Loucy (cell line): Measurements from ENCODE around the gene ANXA6.

Experiments
- H2AFZ ChIP-seq: fragments of 200-600 bp; sonication (generic); 2 replicates; pipeline ENCODE4 v1.6.0; 2016; ENCODE audit warnings: antibody characterized with exemption, mild to moderate bottlenecking, low read length, moderate library complexity
- H3F3A ChIP-seq: fragments of 200-600 bp; 2 replicates; pipeline ENCODE4 v1.6.0; 2016; ENCODE audit warnings: antibody characterized with exemption, low read depth, mild to moderate bottlenecking
- H3K27me3 ChIP-seq: fragments of 200-600 bp; sonication (generic); 2 replicates; pipeline ENCODE4 v1.6.1; 2014; ENCODE audit warnings: low read length, mild to moderate bottlenecking; ENCODE audit not compliant: insufficient read depth, poor library complexity, severe bottlenecking
- H3K36me3 ChIP-seq: fragments of 200-600 bp; sonication (generic); 2 replicates; pipeline ENCODE4 v1.6.1; 2016; ENCODE audit warnings: low read length; ENCODE audit not compliant: insufficient read depth
- H3K4me1 ChIP-seq: fragments of 200-600 bp; sonication (generic); 2 replicates; pipeline ENCODE4 v1.5.1; 2014; ENCODE audit warnings: low read length, mild to moderate bottlenecking; ENCODE audit not compliant: insufficient read depth, poor library complexity, severe bottlenecking
- H3K4me2 ChIP-seq: fragments of 200-600 bp; sonication (generic); 2 replicates; pipeline ENCODE4 v1.6.0; 2014; ENCODE audit warnings: antibody characterized with exemption, low read length, low read depth, mild to moderate bottlenecking; ENCODE audit not compliant: poor library complexity, severe bottlenecking
- H3K4me3 ChIP-seq: fragments of 200-600 bp; sonication (generic); 2 replicates; pipeline ENCODE4 v1.5.1; 2014; ENCODE audit warnings: low read length, mild to moderate bottlenecking, mixed read lengths; ENCODE audit not compliant: poor library complexity, severe bottlenecking
- H3K79me2 ChIP-seq: fragments of 200-600 bp; sonication (generic); 2 replicates; pipeline ENCODE4 v1.6.1; 2014; ENCODE audit warnings: low read length; ENCODE audit not compliant: insufficient read depth
- H3K9ac ChIP-seq: fragments of 200-600 bp; sonication (generic); 2 replicates; pipeline ENCODE4 v1.6.0; 2014; ENCODE audit warnings: mild to moderate bottlenecking, low read depth, low read length, moderate library complexity; ENCODE audit not compliant: poor library complexity, severe bottlenecking
- H3K9me2 ChIP-seq: fragments of 200-600 bp; sonication (generic); replicated peaks from 2 replicates; pipeline ENCODE4 v1.6.1; 2016; ENCODE audit warnings: low read depth, low read length, mixed read lengths
- H3K9me3 ChIP-seq: fragments of 200-600 bp; sonication (generic); 2 replicates; pipeline ENCODE4 v1.6.1; 2014; ENCODE audit warnings: mild to moderate bottlenecking, antibody characterized with exemption, low read length, low read depth; ENCODE audit not compliant: insufficient read depth
- H4K20me1 ChIP-seq: fragments of 200-600 bp; sonication (generic); 2 replicates; pipeline ENCODE4 v1.6.0; 2014; ENCODE audit warnings: antibody characterized with exemption, low read length, mild to moderate bottlenecking; ENCODE audit not compliant: insufficient read depth, poor library complexity, severe bottlenecking
- EZH2phosphoT487 ChIP-seq: fragments of 200-600 bp; IDR thresholded peaks from 2 replicates; pipeline ENCODE4 v1.6.1; 2018; ENCODE audit warnings: antibody characterized with exemption, mild to moderate bottlenecking, moderate library complexity, borderline replicate concordance
- TF ChIP-seq, protein P1 (sequence below): fragments of 200-600 bp; sonication (generic); conservative IDR thresholded peaks from 2 replicates; pipeline ENCODE4 v1.5.1; 2014; ENCODE audit warnings: mild to moderate bottlenecking, antibody characterized with exemption, low read length

ANXA6 gene

DNA sequence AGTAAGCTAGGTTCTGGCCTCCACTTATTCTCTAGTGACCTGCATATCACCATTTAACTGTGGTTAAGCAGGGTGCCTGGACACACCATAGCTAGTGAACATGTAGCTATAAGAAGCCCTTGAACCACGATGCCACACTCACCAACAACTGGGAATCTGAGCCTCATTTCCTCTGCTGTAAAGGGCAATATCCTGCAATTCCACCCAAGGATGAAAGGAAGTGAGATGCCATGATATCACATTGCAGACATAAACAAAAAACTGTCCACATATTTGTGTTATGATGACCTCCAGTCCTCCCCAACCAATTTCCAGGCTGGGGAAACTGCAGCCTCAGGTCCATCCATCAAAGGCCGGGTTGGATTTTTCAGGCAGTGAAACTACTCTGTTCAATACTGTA lies 87.1 kb downstream of the ANXA6 start:
- peaks cover 53% of the 10 kb centered on the region for H4K20me1 ChIP-seq
- peaks cover 27% of the 10 kb centered on the region; the same call in 1 of the 2 replicates for H3K36me3 ChIP-seq

DNA sequence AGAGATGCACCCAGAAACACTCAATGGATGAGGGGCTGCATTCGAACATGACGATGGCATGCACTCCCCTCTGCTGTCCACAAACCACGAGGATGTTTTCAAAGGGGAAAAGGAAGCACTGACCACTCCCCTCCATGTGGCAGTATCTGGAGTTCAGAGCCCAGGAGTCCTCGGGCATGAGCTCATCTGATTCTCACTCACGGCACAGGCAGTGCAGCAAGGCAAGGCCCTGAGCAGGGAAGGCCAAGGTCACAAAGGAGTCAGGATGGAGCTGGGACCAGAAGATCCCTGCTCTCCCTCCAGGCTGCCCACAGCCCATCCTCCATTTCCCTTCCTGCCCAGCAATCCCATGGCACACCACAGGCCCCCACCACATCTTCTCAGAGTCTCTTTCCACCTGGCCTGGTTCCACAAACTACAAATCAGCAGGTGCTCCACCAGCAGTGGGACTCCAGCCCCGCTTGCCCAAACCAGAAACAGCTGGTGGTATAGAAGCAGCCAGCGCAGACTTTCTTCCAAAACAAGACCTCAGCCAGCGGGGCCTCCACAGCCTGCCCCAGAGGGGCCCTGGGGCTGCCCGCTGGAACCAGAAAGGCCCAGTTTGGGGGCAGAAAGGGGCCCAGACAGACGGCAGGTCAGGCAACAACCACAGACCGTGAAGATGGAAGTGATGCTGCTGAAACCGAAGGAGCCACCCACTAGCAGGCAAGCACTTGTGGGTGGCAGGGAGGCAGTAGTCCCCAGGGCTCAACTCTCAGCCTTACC lies 89.0 kb downstream of the ANXA6 start:
- H4K20me1 ChIP-seq: peaks cover 54% of the 10 kb centered on the region
- TF ChIP-seq EZH2phosphoT487: no peak
- TF ChIP-seq, protein P1, sequence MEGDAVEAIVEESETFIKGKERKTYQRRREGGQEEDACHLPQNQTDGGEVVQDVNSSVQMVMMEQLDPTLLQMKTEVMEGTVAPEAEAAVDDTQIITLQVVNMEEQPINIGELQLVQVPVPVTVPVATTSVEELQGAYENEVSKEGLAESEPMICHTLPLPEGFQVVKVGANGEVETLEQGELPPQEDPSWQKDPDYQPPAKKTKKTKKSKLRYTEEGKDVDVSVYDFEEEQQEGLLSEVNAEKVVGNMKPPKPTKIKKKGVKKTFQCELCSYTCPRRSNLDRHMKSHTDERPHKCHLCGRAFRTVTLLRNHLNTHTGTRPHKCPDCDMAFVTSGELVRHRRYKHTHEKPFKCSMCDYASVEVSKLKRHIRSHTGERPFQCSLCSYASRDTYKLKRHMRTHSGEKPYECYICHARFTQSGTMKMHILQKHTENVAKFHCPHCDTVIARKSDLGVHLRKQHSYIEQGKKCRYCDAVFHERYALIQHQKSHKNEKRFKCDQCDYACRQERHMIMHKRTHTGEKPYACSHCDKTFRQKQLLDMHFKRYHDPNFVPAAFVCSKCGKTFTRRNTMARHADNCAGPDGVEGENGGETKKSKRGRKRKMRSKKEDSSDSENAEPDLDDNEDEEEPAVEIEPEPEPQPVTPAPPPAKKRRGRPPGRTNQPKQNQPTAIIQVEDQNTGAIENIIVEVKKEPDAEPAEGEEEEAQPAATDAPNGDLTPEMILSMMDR: no peak
- peaks cover 29% of the 10 kb centered on the region; the same call in 1 of the 2 replicates for H3K36me3 ChIP-seq
- no peaks in the 10 kb centered on the region for H3K27me3 ChIP-seq
- no peak overlapping the region for H3K9ac ChIP-seq
- H3K9me2 ChIP-seq: no peaks in the 10 kb centered on the region
- H3K9me3 ChIP-seq: no peaks in the 10 kb centered on the region
- H3F3A ChIP-seq: no peaks in the 10 kb centered on the region
- H2AFZ ChIP-seq: no peak overlapping the region
- peaks cover 9% of the 10 kb centered on the region for H3K4me1 ChIP-seq
- H3K79me2 ChIP-seq: peaks cover 100% of the 10 kb centered on the region
- H3K4me2 ChIP-seq: no peak overlapping the region
- H3K4me3 ChIP-seq: no peak overlapping the region

More for the DNA sequence above, 87.1 kb downstream of the ANXA6 start:
- Histone ChIP-seq H2AFZ (no peak overlapping the region), H3F3A (no peaks in the 10 kb centered on the region), H3K27me3 (no peaks in the 10 kb centered on the region), H3K79me2 (peaks cover 98% of the 10 kb centered on the region), H3K9ac (no peak overlapping the region), H3K9me2 (no peaks in the 10 kb centered on the region), H3K9me3 (no peaks in the 10 kb centered on the region), H3K4me1 (peaks cover 9% of the 10 kb centered on the region), H3K4me2 (no peak overlapping the region), H3K4me3 (no peak overlapping the region)
- TF ChIP-seq EZH2phosphoT487: no peak
- TF ChIP-seq, protein P1: no peak

- no peaks in the 10 kb centered on the region for H3K27me3 ChIP-seq
- peaks cover 47% of the 10 kb centered on the region for H4K20me1 ChIP-seq
- peaks cover 100% of the 10 kb centered on the region for H3K79me2 ChIP-seq
- H2AFZ ChIP-seq: no peak overlapping the region
- H3K36me3 ChIP-seq: peaks cover 37% of the 10 kb centered on the region; the same call in 1 of the 2 replicates
- H3F3A ChIP-seq: no peaks in the 10 kb centered on the region
- no peaks in the 10 kb centered on the region for H3K9me2 ChIP-seq
- peaks cover 9% of the 10 kb centered on the region for H3K4me1 ChIP-seq
- TF ChIP-seq EZH2phosphoT487: no peak
- TF ChIP-seq, protein P1: no peak
- no peak overlapping the region for H3K4me2 ChIP-seq
- no peak overlapping the region for H3K9ac ChIP-seq
- no peaks in the 10 kb centered on the region for H3K9me3 ChIP-seq
- H3K4me3 ChIP-seq: no peak overlapping the region
Measured at GRCh38 chr5:151067632-151068432, 89.7 kb downstream of the ANXA6 start.
